Esophagus mucosa (tissue), 1 donor: ENCODE measurements around the gene PRKAG1. TPM values are rescaled to one million over a fixed set of nuclear protein-coding genes. Genes with fewer than 3 reads are reported as not detected.
A peak's percentile ranks its signal among the peaks of the same experiment; 100 is the strongest.

ENCODE experiments used
- ATAC-seq: fragments of 200-7000 bp; cut with Tn5 transposase; one replicate; pipeline ENCODE4 v1.9.1; 2020
- total RNA-seq: library from RNA; stranded (reverse); gene quantifications from one replicate; pipeline ENCODE4 v1.2.4, GENCODE V29; 2023
- donor health status: DM: yes; HTN: yes; CAD: no.

Gene PRKAG1
- total RNA-seq, 1 donor from 2014 or later, result 52.8 TPM

DNA sequence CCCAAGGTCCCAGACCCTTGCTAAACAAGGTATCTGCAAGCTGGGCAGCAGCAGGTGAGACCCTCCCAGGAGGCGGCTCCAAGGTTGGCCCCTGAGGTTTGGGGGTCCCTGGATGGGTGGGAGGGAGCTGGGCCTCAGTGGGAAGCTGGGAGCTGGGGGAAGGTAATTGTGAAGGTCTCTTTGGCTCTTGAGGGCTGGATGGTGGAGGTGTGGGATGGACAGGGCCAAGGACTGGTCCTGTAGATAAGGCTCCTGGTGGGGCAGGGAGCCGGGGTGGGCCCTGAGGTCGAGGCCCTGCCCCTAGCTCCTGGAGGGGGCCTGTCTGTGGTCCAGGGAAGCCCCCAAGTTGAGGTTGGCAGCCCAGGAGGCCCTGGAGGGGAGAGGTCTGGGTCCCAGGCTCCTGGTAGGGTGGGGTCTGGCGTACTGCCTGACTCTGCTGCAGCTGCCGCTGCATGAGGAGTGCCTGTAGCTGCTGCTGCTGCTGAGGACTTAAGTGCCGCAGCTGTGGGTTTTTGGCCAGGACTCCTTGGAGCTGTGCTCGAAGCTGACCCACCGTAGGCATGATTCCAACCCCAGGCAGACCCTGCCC is 13.1 kb upstream of the PRKAG1 start:
- no peak for ATAC-seq

GRCh38 chr12:49030714-49031572 is 12.4 kb upstream of the PRKAG1 start:
- no peak for ATAC-seq

GRCh38 chr12:49030119-49030518 is 11.5 kb upstream of the PRKAG1 start:
- no peak for ATAC-seq

DNA sequence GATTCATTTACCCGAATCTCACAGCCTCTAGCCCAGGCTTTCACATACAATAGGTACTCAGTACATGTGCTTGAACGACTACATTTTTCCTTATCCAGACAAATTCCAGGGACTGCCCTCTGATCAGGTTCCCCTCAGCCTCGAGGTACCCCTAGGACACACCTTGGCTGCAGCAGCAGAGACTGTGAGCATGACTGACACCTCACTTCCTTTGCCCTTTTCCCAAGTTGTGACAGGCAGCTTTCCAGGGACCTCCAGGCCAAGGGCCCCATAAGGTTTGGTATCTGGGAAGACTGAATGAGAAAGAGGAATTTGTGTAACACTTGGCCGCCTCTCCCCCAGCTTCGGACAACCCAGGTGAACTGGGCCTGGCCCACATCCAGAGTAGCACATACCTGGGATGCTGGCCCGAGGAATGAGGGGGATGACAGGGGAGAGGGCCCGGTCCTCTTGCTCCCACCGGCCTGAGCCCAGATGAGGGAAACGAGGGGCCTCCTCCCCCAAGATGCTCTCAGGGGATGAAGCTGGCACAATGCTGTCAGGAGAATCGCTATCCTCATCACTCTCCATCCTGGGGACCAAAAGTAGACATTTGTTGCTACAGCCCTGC is 10.2 kb upstream of the PRKAG1 start:
- ATAC-seq, result no peak

- no peak for ATAC-seq
Observed at GRCh38 chr12:49027846-49028555, 9.4 kb upstream of the PRKAG1 start.

DNA sequence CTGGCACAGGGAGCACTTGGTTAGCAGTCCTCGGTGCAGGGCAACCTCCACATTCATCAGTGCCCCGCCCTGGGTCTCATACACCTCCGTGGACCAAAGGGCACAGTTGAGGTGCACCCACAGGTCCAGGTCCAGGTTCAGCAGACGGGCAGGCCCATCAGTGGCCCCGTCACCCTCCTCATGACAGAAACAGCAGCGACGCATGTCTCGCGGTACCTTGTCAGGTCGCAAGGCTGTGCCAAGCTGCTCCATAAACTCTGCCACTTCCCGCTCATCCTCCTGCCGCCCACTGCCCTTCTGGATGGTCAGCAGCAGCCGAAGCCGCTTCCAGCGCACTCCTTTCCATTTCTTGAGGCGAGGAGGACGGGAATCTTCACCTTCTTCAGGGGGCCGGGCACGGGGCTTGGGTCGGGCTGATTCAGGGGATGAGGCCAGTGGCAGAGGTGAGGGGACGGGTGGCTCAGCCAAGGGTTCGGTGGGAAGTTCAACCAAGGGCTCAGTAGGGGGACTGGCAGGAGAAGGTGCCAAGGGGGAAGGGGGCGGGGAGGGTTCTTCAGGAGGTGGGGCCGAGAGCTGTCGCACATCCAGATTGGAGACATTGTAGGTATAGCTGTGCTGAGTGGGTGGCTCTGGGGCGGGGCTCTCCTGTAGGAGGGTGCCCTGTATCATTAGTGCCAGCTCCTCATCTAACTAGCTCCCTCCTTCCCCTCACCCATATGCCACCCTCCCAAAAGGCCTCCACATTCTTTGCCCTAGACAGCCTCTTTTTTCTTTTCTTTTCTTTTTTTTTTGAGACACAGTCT is 8.3 kb upstream of the PRKAG1 start:
- no peak for ATAC-seq

DNA sequence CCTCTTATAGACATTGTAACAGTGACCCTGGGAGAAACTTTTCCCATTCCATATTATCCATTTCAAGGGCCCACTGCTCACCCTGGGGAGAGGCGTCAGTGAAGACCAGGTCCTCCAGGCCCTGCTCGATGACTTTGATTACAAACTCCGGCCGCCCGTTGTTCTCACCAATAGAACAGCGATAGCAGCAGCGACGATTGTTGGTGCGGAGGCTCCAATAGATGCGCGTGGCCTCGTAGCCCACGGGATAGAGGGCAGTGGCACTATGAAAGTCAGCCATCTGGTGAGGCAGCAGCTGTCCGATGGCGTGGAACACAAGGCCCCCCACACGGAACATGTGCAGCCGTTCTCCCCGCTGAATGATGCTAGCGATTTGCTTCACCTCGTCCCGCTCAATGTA is 7.5 kb upstream of the PRKAG1 start:
- ATAC-seq, result no peak

DNA sequence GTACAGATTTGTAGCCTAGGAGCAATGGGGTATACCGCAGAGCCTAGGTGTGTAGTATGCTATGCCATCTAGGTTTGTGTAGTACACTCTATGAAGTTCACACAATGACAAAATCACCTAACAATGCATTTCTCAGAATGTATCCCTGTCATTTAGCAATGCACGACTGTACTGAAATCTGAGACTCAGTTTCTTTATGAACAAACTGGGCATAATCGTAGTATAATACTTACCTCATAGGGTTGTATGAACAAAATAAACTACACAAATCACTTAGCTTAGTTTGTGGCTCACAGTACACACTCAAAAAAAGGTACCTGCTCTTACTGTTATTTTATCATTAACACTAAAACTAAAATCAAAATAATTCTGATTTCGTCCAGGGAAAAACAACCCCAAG is 6.9 kb upstream of the PRKAG1 start:
- ATAC-seq, result no peak

- ATAC-seq, result no peak
Observed at GRCh38 chr12:49024543-49024942, 6.0 kb upstream of the PRKAG1 start.

DNA sequence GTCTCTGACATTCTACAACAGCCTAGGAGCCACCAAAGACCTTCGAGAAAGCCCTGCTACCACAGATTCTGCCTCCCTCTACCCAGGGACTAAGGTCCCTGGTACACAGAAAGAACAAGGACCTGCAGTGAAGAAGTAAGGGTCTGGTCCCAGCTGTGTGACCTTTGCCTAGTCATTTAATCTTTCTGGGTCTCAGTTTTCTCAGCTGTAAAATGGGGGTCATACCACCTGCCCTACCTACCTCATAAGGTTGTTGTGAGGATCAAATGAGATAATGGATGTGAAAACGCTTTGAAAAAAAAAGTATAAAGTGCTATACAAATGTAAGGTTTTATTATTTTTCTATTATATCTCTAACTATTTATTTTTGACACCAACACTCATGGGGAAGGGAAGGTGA is 5.2 kb upstream of the PRKAG1 start:
- ATAC-seq, result no peak

DNA sequence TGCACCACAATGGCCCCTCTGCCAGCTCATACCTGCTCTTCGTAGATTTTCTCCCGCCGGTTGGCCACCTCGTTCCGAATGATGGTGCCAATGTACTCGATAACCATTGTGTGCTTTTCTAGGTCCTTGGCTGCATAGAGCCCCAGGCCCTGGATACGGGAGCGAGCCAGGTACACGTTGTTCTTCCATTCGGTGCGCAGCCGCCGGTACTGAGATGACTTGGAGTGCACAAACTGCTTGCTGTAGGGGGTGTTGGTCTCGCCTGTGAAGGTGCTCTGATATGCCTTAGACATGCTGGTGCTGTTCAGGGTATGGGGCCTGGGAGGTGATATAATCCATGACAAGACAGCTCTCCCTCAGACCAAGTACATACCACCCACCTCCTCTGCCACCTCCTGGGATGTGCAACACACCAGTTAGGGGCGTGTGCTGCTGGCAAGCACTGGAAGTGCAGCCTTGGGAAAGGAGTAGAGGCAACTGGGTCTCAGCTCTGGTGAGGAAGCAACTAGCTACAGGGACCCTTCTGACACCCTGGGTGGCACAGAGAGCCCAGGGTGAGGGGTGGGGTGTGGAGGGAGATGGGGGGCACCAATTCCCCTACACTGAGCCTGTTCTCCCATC is 4.1 kb upstream of the PRKAG1 start:
- ATAC-seq, result no peak

DNA sequence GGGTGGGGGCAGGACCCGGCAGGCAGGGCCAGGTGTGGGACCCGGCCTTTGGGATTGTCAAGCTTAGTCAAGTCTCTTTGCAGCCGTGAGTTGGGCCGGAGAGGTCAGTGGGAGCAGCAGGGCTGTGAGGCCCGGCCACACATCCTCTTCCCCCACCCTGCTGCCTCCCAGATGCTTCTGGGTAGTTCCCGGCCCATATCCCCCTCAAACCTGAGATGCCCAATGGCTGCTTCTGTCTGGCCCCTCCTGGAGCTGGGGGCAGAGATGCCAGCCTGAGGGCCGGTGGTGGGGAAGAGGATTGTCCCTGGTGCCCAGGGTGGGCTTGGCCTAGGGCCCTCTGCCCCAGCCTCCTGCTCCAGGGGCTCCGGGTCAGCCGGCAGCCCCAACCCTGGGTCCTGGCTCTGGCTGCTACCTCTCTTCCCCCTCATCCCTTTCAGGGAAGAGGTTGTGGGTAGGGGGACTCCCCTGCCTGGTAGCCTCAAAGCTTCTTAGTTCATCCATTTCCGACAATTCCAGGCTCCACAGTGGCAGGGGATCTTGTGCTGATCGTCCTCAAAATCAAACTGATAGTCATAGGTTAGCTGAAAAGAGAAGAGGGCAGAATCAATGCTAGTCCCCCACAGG is 2.8 kb upstream of the PRKAG1 start:
- no peak for ATAC-seq

- ATAC-seq, result no peak
Observed at GRCh38 chr12:49020441-49020840, 1.9 kb upstream of the PRKAG1 start.

GRCh38 chr12:49019443-49020324 is 1.1 kb upstream of the PRKAG1 start:
- no peak for ATAC-seq

DNA sequence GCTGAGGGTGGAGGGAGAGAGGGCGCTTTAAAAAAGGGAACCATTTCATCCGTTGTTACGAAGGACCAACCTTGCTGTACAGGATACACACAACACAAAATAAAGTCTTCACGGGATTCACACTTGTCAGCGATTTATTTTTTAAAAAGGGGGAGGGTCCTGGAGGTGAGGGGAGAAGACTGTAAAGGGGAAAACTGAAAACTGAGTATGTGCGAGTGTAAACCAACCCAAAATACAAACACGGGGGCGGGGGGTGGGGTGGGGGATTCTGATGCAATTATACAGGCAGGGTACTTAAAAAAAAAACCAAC is 499 bp upstream of the PRKAG1 start:
- ATAC-seq, result peak; percentile 1

DNA sequence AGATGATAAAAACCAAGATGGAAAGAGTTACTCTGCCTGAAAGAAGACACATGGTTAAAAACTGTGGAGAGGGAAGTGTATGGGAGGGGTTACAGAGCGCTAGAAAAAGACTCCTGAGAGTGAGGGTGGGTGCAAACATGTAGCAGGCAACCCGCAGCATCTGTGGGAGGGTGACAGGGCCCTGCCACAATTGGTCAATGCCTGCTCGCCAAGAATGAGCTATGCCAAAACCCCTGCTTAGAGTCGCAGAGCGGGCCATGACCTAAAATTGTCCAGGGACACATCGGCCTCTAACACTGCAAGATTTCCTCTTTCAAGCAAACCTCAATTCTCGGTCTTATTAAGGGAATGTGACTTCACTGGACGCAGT is 700 bp downstream of the PRKAG1 start:
- ATAC-seq, result peak; percentile 5

GRCh38 chr12:49015196-49015595 is 3.4 kb downstream of the PRKAG1 start:
- no peak for ATAC-seq

GRCh38 chr12:49014547-49014946 is 4.0 kb downstream of the PRKAG1 start:
- no peak for ATAC-seq

GRCh38 chr12:49013428-49013827 is 5.1 kb downstream of the PRKAG1 start:
- no peak for ATAC-seq

DNA sequence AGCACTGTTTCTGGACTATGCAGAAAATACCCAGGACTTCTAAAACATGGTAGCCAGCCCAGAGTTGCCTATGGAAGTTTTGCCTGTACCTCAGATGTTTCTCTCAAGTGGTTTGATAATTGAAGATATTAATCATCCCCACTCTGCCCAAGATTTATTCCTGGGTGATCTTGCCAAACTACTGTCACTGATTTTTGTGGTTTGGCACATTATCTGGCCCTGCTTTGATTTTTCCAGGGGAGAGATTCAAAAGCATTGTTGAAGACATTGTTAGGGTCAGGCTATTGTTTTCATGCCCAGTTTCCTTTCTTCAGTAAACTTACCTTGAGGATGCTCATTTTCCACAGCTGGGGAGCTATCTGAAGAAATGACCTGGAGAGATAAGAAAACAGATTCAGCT is 5.8 kb downstream of the PRKAG1 start:
- ATAC-seq, result no peak
